Mesothelial cell of epicardium (in vitro differentiated cells): Measurements from ENCODE around the gene PDGFD. TPM values are rescaled to one million over a fixed set of nuclear protein-coding genes. Genes with fewer than 3 reads are reported as not detected.

Experiments
- DNase-seq, 2 experiments: peaks; one replicate each; pipeline ENCODE4 v3.0.0; 2021; ENCODE audit warnings: low spot score in 2 of 2; ENCODE audit not compliant: unreplicated experiment in 2 of 2
- H3K27ac Mint-ChIP-seq: 2 replicates; pipeline ENCODE4 v1.8.0; 2021; ENCODE audit warnings: mixed read lengths
- H3K27me3 Mint-ChIP-seq: 2 replicates; pipeline ENCODE4 v1.8.0; 2021; ENCODE audit warnings: low read depth, mixed read lengths
- H3K36me3 Mint-ChIP-seq: 2 replicates; pipeline ENCODE4 v1.8.0; 2021; ENCODE audit warnings: mixed read lengths
- H3K4me1 Mint-ChIP-seq: 2 replicates; pipeline ENCODE4 v1.8.0; 2021; ENCODE audit warnings: mixed read lengths
- H3K4me3 Mint-ChIP-seq: 2 replicates; pipeline ENCODE4 v1.8.0; 2021; ENCODE audit warnings: mild to moderate bottlenecking, moderate library complexity, mixed read lengths
- H3K9me3 Mint-ChIP-seq: 2 replicates; pipeline ENCODE4 v1.8.0; 2021; ENCODE audit warnings: mixed read lengths
- total RNA-seq: library from RNA; stranded (reverse); gene quantifications from 3 replicates; pipeline ENCODE4 v1.2.1, GENCODE V29; 2021
- TF ChIP-seq, protein P1 (sequence below): fragments of 200-600 bp; sonication (generic); IDR thresholded peaks from one replicate; pipeline ENCODE4 v1.5.0; 2021; ENCODE audit warnings: antibody characterized with exemption; ENCODE audit not compliant: unreplicated experiment

The PDGFD gene
- total RNA-seq, 1 donor from 2014 or later = 29.1 TPM

GRCh38 chr11:103894034-103894433, 269.9 kb downstream of the PDGFD start:
- Mint-ChIP-seq H3K27me3 (no peaks in the 10 kb centered on the region), H3K4me3 (no peak overlapping the region), H3K27ac (no peak overlapping the region), H3K9me3 (peaks cover 15% of the 10 kb centered on the region), H3K36me3 (peaks cover 2% of the 10 kb centered on the region), H3K4me1 (peaks cover 6% of the 10 kb centered on the region)
- TF ChIP-seq, protein P1, sequence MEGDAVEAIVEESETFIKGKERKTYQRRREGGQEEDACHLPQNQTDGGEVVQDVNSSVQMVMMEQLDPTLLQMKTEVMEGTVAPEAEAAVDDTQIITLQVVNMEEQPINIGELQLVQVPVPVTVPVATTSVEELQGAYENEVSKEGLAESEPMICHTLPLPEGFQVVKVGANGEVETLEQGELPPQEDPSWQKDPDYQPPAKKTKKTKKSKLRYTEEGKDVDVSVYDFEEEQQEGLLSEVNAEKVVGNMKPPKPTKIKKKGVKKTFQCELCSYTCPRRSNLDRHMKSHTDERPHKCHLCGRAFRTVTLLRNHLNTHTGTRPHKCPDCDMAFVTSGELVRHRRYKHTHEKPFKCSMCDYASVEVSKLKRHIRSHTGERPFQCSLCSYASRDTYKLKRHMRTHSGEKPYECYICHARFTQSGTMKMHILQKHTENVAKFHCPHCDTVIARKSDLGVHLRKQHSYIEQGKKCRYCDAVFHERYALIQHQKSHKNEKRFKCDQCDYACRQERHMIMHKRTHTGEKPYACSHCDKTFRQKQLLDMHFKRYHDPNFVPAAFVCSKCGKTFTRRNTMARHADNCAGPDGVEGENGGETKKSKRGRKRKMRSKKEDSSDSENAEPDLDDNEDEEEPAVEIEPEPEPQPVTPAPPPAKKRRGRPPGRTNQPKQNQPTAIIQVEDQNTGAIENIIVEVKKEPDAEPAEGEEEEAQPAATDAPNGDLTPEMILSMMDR = no peak
- no peak for DNase-seq

DNA sequence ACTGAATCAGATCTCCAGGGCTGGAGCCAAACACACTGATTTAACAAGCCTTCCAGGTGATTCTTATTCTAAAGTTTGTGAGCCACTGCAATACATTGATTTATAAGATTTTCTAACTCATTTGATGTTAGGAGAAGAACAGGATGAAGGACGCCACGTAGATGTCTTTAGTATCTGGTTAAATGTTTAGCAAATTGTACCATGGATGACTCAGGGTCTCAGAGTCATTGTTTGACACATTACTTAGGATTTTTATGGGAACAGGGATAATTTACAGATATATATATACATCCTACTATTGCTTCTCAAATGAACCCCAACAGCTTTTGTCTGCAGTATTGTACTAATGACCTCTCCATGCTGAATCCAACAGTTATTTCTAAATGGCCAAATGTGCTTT, 270.6 kb downstream of the PDGFD start:
- Mint-ChIP-seq H3K9me3 (peaks cover 20% of the 10 kb centered on the region), H3K27ac (no peak overlapping the region), H3K36me3 (peaks cover 2% of the 10 kb centered on the region), H3K4me1 (peaks cover 6% of the 10 kb centered on the region), H3K4me3 (no peak overlapping the region), H3K27me3 (no peaks in the 10 kb centered on the region)
- no peak for DNase-seq
- TF ChIP-seq, protein P1 = no peak

DNA sequence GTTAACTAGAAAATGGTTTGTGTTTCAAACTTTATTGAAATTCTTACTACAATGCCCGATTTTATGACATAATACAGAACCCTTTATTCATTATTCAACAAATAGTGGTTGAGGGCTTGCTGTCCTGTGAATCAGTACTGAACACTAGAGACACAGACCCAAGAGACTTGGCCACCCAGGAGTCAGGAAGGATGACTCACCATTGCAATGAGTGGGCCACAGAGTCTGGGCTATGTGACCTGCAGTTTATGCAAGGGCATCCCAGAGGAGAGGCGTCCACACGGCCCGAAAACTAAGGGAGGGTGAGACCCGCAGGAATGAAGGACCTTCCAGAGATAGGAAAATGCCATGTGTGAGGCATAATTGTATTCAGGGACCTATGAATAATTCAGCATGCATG, 271.3 kb downstream of the PDGFD start:
- TF ChIP-seq, protein P1 = no peak
- Mint-ChIP-seq H3K9me3 (peaks cover 24% of the 10 kb centered on the region), H3K36me3 (peaks cover 2% of the 10 kb centered on the region), H3K4me1 (no peaks in the 10 kb centered on the region), H3K4me3 (no peak overlapping the region), H3K27ac (no peak overlapping the region), H3K27me3 (no peaks in the 10 kb centered on the region)
- DNase-seq = no peak

DNA sequence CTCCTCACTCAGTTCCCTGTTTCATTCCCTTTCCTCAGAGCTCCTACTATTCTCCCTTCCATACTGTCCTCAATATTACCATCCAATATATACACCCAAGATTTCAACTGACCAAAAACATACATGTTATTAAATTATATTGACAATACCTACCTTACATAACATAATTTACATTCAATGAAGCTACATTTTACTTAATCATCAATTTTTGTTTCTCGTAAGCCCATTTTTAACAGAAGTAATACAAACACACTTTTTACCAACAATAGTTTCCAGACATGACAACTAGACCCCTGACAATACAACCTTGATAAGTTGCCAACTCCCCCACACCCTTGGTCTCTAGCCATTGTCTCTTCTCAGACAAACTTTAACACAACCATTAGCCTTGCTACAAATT, 273.3 kb downstream of the PDGFD start:
- no peak overlapping the region for H3K4me3 Mint-ChIP-seq
- peaks cover 2% of the 10 kb centered on the region for H3K36me3 Mint-ChIP-seq
- no peaks in the 10 kb centered on the region for H3K4me1 Mint-ChIP-seq
- H3K27me3 Mint-ChIP-seq = no peaks in the 10 kb centered on the region
- DNase-seq = no peak
- TF ChIP-seq, protein P1 = no peak
- H3K9me3 Mint-ChIP-seq = peaks cover 24% of the 10 kb centered on the region
- H3K27ac Mint-ChIP-seq = no peak overlapping the region

DNA sequence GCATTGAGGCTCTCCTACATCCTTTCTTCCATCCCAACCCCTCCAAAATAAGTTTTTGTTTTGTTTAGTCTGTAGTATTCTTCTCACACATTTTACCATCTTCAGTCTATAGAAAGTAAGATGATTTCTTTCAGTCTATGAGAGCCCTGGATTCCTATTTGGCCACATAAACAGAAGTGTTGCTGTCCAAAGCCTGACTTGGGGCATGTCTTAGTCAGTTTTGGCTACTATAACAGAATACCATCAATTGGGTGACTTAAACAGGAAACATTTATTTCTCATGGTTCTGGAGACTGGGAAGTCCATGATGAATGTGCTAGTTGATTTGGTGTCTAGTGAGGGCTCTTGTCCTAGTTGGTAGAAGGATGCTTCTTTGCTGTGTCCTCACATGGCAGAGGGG, 274.3 kb downstream of the PDGFD start:
- Mint-ChIP-seq H3K27ac (no peak overlapping the region), H3K36me3 (peaks cover 2% of the 10 kb centered on the region), H3K4me1 (no peaks in the 10 kb centered on the region), H3K9me3 (peaks cover 24% of the 10 kb centered on the region), H3K4me3 (no peak overlapping the region), H3K27me3 (no peaks in the 10 kb centered on the region)
- no peak for DNase-seq
- TF ChIP-seq, protein P1 = no peak

- H3K9me3 Mint-ChIP-seq = peaks cover 24% of the 10 kb centered on the region
- no peak for DNase-seq
- no peak overlapping the region for H3K4me3 Mint-ChIP-seq
- H3K4me1 Mint-ChIP-seq = no peaks in the 10 kb centered on the region
- H3K36me3 Mint-ChIP-seq = peaks cover 2% of the 10 kb centered on the region
- no peak overlapping the region for H3K27ac Mint-ChIP-seq
- TF ChIP-seq, protein P1 = no peak
- no peaks in the 10 kb centered on the region for H3K27me3 Mint-ChIP-seq
Measured at GRCh38 chr11:103888541-103888951, 275.4 kb downstream of the PDGFD start.
